Testis (tissue), 2 donors: Measurements from ENCODE around the gene NOX3.

Experiments used
- POLR2A ChIP-seq: fragments of 450-650 bp; IDR thresholded peaks from one replicate; pipeline ENCODE4 v1.6.1; 2017; ENCODE audit warnings: antibody characterized with exemption, mild to moderate bottlenecking, moderate library complexity
- TF ChIP-seq, protein P1 (sequence below), 3 experiments: fragments of 450-650 bp in 2 of 3; fragments of 200-600 bp in 1 of 3; sonication (generic) in 1 of 3; IDR thresholded peaks; one replicate each; pipeline ENCODE4 v1.5.1; 2016 to 2019; ENCODE audit warnings: antibody characterized with exemption in 3 of 3, mild to moderate bottlenecking in 2 of 3, moderate library complexity in 1 of 3

DNA sequence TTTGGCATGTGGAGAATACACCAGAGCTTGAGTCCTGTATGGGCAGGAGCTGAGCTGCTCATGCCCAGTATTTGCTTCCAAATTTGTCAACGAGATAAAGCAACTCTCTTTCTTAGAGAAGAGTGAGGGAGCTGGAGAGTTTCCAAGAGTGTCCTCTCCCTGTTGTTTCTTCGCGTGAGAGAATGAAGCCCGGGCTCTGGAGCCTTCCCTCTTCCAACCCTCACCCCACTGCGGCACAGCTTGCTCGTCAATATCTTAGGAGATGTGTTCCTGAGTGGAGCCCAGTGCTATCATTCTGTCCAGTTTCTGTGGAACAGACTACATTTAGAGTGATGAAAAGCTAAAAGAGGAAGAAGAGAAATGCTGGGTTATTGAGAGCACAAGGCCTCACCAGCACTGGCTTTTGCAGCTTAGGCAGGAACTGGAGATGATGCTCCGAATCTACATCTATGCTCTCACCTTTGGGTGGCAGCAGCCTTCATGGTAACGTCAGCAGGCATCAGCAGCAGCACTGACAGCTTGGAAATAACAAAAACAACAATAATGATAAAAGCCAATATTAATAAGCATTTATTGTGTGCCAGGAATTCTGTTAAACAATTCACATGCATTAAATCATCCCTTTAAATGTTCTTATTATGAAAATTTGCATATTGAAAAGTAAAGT lies 74.8 kb downstream of the NOX3 start:
- TF ChIP-seq, protein P1, sequence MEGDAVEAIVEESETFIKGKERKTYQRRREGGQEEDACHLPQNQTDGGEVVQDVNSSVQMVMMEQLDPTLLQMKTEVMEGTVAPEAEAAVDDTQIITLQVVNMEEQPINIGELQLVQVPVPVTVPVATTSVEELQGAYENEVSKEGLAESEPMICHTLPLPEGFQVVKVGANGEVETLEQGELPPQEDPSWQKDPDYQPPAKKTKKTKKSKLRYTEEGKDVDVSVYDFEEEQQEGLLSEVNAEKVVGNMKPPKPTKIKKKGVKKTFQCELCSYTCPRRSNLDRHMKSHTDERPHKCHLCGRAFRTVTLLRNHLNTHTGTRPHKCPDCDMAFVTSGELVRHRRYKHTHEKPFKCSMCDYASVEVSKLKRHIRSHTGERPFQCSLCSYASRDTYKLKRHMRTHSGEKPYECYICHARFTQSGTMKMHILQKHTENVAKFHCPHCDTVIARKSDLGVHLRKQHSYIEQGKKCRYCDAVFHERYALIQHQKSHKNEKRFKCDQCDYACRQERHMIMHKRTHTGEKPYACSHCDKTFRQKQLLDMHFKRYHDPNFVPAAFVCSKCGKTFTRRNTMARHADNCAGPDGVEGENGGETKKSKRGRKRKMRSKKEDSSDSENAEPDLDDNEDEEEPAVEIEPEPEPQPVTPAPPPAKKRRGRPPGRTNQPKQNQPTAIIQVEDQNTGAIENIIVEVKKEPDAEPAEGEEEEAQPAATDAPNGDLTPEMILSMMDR (IDR thresholded peaks at IDR 0.05) = no peak
- TF ChIP-seq POLR2A = no peak
